Measurements from ENCODE around the gene ZNF732. TPM values are rescaled to one million over a fixed set of nuclear protein-coding genes. Genes with fewer than 3 reads are reported as not detected.
"Not testable (repeated sequence)": the region's sequence is repeated elsewhere in the genome, so short reads cannot be mapped to it uniquely, and the experiment has no call there.

ZNF732 gene
- total RNA-seq, 1 donor from 2014 or later, result not detected

DNA sequence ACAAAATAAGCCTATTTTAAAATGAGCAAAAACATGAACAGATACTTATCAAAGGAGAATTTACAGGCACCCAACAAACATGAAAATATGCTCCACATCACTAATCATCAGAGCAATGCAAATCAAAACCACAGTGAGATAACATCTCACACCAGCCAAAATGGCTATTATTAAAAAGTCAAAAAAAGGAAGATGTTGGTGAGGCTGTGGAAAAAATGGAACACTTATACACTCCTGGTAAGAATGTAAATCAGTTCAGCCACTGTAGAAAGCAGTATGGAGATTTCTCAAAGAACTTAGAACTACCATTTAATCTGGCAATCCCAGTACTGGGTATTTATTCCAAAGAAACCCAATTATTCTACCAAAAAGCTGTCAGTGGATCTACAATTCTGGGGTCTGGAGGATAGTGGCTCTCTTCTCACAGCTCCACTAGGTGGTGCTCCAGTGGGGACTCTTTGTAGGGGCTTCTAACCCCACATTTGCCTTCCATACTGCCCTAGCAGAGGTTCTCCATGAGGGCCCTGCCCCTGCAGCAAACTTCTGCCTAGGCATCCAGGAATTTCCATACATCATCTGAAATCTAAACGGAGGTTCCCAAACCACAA is 9.1 kb upstream of the ZNF732 start:
- intact Hi-C loops (cut with DNase I), result no loop called here
- H3K4me3 ChIP-seq, result no peak overlapping the region
- no peak for DNase-seq (ENCODE audit: low spot score in 2 of 2)
- H3K4me1 ChIP-seq, result no peaks in the 10 kb centered on the region
- no peaks in the 10 kb centered on the region for H3K36me3 ChIP-seq
- TF ChIP-seq, protein P1, sequence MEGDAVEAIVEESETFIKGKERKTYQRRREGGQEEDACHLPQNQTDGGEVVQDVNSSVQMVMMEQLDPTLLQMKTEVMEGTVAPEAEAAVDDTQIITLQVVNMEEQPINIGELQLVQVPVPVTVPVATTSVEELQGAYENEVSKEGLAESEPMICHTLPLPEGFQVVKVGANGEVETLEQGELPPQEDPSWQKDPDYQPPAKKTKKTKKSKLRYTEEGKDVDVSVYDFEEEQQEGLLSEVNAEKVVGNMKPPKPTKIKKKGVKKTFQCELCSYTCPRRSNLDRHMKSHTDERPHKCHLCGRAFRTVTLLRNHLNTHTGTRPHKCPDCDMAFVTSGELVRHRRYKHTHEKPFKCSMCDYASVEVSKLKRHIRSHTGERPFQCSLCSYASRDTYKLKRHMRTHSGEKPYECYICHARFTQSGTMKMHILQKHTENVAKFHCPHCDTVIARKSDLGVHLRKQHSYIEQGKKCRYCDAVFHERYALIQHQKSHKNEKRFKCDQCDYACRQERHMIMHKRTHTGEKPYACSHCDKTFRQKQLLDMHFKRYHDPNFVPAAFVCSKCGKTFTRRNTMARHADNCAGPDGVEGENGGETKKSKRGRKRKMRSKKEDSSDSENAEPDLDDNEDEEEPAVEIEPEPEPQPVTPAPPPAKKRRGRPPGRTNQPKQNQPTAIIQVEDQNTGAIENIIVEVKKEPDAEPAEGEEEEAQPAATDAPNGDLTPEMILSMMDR (IDR thresholded peaks at IDR 0.05), result no peak
- H3K27me3 ChIP-seq, result no peaks in the 10 kb centered on the region
- no peak overlapping the region for H3K27ac ChIP-seq
- H3K9me3 ChIP-seq, result peaks cover 0 to 6% of the 10 kb centered on the region in 2 donors

DNA sequence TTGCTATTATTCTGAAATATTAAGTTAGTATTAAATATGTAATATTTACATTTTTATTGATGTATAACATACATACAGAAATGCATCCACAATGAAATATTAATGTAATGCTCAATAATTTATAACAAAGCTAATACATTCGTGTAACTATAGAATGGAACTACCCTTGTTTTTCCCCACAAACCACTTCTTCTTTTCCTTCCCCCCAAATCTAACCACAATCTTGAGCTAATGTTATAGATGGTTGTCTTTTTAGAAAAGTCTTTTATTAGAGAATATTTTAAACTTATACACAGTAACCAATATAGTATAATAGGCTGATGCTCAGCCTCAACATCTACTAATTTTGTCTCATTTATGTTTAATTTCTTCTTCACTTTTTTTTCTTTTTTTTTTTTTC is 4.5 kb upstream of the ZNF732 start:
- TF ChIP-seq, protein P1 (IDR thresholded peaks at IDR 0.05), result no peak
- no peaks in the 10 kb centered on the region for H3K27me3 ChIP-seq
- DNase-seq (ENCODE audit: low spot score in 2 of 2), result no peak
- H3K27ac ChIP-seq, result no peak overlapping the region
- no peak overlapping the region for H3K4me3 ChIP-seq
- H3K9me3 ChIP-seq, result peaks cover 0 to 5% of the 10 kb centered on the region in 2 donors
- no peaks in the 10 kb centered on the region for H3K4me1 ChIP-seq
- H3K36me3 ChIP-seq, result no peaks in the 10 kb centered on the region
- intact Hi-C loops (cut with DNase I), result no loop called here

DNA sequence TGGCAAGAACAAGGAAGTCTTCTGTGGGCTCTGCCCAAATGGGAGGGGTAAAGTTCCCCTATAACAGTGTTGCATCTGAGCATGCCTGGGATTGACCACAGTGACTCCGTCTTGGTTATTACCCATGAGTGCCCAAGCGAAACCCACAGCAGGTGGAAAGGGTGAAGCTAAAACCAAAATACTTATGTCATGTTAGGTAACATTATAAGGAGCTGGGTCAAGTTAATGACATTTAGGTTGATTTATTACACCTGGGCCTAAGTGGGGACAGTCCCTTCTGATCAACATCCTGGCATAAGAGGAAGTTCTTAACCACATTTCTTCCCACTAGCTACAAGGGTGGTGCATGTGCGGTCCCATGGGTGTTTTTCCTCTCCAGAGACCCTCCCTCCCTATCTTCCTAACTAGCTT is 1.3 kb upstream of the ZNF732 start:
- H3K4me1 ChIP-seq, result no peaks in the 10 kb centered on the region
- TF ChIP-seq, protein P1 (IDR thresholded peaks at IDR 0.05), result no peak
- no peak overlapping the region for H3K4me3 ChIP-seq
- peaks cover 4 to 6% of the 10 kb centered on the region in 2 donors for H3K9me3 ChIP-seq
- intact Hi-C loops (cut with DNase I), result no loop called here
- H3K36me3 ChIP-seq, result no peaks in the 10 kb centered on the region
- no peak overlapping the region for H3K27ac ChIP-seq
- no peak for DNase-seq (ENCODE audit: low spot score in 2 of 2)
- no peaks in the 10 kb centered on the region for H3K27me3 ChIP-seq

DNA sequence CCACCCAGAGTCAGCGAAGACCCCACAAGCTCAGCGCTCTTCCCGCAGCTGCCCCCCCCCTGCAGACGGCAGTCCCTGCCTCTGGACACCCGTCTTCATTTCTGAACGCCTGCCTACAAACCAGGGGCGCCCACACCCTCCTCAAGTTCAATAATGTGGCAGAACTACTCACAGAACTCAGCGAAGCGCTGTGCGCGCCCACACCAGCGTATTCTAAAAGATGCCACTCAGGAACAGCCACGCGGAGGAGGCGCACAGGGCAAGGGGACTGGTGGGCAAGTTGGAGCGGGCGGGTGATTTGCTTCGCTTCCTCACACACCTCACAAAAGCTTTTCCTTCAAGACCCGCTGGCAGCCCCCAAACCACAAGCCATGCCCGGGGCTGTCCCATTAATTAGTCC is 758 bp downstream of the ZNF732 start:
- peak overlapping the region; percentile 35 to 62 for H3K4me3 ChIP-seq
- H3K27ac ChIP-seq; intact Hi-C loops (cut with DNase I); DNase-seq (ENCODE audit: low spot score in 2 of 2); H3K36me3 ChIP-seq; H3K4me1 ChIP-seq; H3K9me3 ChIP-seq; H3K27me3 ChIP-seq: not testable (repeated sequence)

DNA sequence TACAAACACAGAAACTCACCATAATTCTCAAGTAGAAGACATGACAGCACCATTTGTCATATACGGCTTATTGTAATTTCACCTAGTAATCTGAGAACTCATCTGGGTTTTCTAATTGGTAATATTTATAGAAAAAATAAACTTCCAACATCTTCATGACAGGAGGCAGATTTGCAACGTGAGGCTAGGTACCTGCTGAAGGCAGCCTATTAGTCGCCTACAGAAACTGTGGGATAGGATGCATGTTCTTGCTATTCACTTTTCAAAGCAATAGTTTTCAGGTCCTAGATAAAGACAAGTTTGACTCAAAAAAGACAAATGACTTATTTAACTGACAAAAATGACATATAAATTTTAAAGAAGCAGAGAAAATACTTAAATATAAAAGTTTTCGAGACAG is 2.9 kb downstream of the ZNF732 start:
- TF ChIP-seq, protein P1 (IDR thresholded peaks at IDR 0.05), result no peak
- DNase-seq (ENCODE audit: low spot score in 2 of 2), result no peak
- Histone ChIP-seq H3K36me3 (no peaks in the 10 kb centered on the region), H3K4me1 (no peaks in the 10 kb centered on the region), H3K27me3 (no peaks in the 10 kb centered on the region), H3K27ac (no peak overlapping the region), H3K4me3 (no peak overlapping the region), H3K9me3 (peaks cover 0 to 6% of the 10 kb centered on the region in 2 donors)
- intact Hi-C loops (cut with DNase I), result no loop called here

DNA sequence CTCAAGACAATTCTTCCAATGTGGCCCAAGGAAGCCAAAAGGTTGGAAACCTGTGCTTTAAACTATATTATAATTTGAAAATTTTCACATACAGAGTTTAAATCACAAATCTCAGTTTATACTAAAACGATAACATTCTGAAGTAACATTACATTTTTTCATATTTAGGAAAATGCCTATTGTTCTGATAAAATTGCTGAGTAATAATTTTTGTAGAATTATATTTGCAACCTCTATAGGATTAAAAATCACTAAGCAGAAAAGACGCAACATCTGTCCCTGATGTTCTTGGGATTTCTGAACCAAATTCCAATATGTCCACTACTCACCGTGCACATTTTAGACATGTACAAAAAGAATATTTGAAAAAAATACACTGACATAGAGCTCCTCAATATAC is 10.5 kb downstream of the ZNF732 start:
- Histone ChIP-seq H3K9me3 (peaks cover 5 to 7% of the 10 kb centered on the region in 2 donors), H3K36me3 (no peaks in the 10 kb centered on the region), H3K4me1 (no peaks in the 10 kb centered on the region), H3K4me3 (no peak overlapping the region), H3K27ac (no peak overlapping the region), H3K27me3 (no peaks in the 10 kb centered on the region)
- intact Hi-C loops (cut with DNase I), result no loop called here
- TF ChIP-seq, protein P1 (IDR thresholded peaks at IDR 0.05), result no peak
- no peak for DNase-seq (ENCODE audit: low spot score in 2 of 2)

Measured in ascending aorta (tissue), 2 donors.